Stimulated activated naive CD8-positive, alpha-beta T cell treated with anti-CD3 and anti-CD28 coated beads, Interleukin-15, Interleukin-2, amounts not matched to agents 100 U/mL and 50 U/mL, for 24 hours (primary cell): ENCODE measurements around the gene SLC22A12.

ENCODE experiments used
- ATAC-seq: fragments of 150-1000 bp; cut with Tn5 transposase; one replicate; pipeline ENCODE4 v1.10.0; 2021
- DNase-seq: peaks from one replicate; pipeline ENCODE4 v3.0.0; 2021

SLC22A12 gene

DNA sequence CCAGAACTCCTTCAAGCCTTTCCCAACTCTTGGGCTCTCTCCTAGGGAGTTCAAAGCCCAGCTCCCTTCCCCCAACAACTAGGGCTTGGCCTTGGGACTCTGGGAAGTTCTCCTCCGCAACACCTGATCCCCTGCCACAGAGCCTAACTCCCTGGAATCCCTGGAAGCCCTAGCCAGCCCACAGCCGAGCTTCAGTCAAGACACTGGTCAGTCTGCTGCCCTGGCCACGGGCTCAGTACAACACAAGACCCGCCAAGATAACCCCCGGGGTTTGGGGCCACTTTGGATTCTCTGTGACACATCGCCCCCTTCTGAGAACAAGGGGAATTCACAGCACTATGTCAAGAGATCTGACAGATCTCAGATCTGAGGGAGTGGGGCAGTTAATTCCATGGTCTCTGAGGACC, 58.3 kb downstream of the SLC22A12 start:
- ATAC-seq (no peak), DNase-seq (no peak)

DNA sequence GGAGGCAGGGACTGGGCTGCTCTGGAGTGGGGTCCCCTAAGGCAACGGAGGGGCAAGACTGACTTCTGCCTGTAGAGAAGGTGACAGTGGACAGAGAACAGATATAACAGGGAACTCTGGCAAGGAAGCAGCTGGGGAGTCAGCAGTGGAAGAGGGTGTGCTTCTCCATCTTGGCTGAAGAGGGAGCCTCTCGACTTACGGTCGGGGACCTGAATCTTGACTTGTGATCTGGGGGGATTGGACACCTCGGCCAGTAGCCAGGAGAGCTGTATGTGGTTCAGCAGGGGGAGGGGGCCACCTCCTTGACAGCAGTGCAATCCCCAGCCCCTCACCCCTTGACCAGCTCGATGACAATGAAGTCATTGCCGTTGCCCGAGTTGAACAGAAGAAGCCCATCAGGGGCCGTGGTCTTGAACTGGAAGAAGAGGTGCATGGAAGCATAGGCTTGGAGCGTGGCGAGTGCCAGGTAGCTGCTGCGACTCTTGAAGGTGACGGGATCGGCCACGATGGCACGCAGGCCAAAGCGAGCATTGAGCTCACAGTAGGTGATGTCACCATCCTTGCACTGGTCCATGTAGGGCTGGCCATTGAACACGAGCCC, 60.0 kb downstream of the SLC22A12 start:
- ATAC-seq (no peak), DNase-seq (no peak)
